Skeletal muscle satellite cell (primary cell): ENCODE data around the gene ENO1.
"Not testable (repeated sequence)": the region's sequence is repeated elsewhere in the genome, so short reads cannot be mapped to it uniquely, and the experiment has no call there.

Source experiments
- H3K27me3 ChIP-seq: 2 replicates; pipeline ENCODE4 v1.7.0; 2013; ENCODE audit warnings: low read length; ENCODE audit not compliant: control insufficient read depth, insufficient read depth
- H3K36me3 ChIP-seq: 2 replicates; pipeline ENCODE4 v1.7.0; 2013; ENCODE audit warnings: mild to moderate bottlenecking, control low read depth, low read length; ENCODE audit not compliant: insufficient read depth
- H3K4me1 ChIP-seq: 2 replicates; pipeline ENCODE4 v1.7.0; 2013; ENCODE audit warnings: low read length; ENCODE audit not compliant: control insufficient read depth, insufficient read depth
- H3K4me2 ChIP-seq: 2 replicates; pipeline ENCODE4 v1.7.0; 2013; ENCODE audit warnings: mild to moderate bottlenecking, low read length
- H3K4me3 ChIP-seq: 2 replicates; pipeline ENCODE4 v1.7.0; 2013; ENCODE audit warnings: low read length
- H3K9ac ChIP-seq: 2 replicates; pipeline ENCODE4 v1.7.0; 2013; ENCODE audit warnings: mild to moderate bottlenecking, low read depth, low read length, moderate library complexity
- H3K9me3 ChIP-seq: replicated peaks from 2 replicates; pipeline ENCODE4 v1.7.0; 2013; ENCODE audit warnings: mild to moderate bottlenecking, control low read depth, low read length

The ENO1 gene

DNA sequence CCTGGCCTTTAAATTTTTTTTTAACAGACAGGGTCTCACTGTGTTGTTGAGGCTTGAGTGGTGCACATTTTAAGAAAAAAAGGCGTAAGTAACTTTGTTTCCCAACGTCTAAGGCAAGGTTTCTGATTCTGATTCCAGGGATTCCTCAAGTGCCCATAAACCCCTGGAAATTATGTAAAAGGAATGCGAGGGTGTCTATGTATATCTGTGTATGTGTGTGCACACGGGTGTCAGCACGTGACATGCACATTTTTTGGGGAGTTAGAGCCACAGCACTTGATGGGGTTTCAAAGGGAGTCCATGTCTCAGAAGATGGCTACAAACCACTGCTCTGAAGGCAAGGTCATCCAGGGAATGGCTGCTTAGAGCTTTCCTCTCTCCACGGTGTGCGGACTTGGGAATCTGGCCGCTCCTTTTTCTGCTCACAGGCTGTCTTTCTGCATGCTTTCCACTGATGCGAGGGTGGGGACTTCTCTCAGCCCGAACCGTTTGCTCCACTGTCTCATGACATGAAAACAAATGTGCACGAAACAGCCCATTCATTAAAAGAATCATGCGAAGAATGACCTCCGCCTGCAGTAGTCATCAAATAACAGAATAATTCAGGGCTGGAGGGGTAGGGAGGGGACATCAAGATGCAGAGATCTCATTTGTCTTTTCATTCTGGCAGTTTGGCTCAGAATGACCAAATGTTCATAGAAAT lies 42.4 kb downstream of the ENO1 start:
- Histone ChIP-seq H3K36me3 (no peaks in the 10 kb centered on the region), H3K9me3 (no peaks in the 10 kb centered on the region), H3K4me2 (no peak overlapping the region), H3K4me3 (no peak overlapping the region), H3K9ac (no peak overlapping the region), H3K27me3 (peaks cover 6% of the 10 kb centered on the region), H3K4me1 (peaks cover 6% of the 10 kb centered on the region)

DNA sequence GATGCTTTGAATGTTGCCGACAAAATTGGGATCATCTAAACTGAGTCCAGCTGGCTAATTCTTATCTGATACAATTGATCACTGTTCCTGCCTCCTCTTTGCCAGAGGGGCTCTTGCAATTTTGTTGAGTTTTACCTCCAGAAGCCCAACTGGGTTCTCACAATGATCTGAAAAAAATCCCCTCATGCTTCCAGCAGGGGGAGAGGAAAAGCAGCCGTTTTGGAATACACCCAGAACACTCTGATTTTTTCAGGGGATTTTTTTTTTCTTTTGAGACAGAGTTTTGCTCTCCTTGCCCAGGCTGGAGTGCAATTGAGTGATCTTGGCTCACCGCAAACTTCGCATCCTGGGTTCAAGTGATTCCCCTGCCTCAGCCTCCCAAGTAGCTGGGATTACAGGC lies 47.1 kb downstream of the ENO1 start:
- H3K36me3 ChIP-seq = no peaks in the 10 kb centered on the region
- H3K9me3 ChIP-seq = no peaks in the 10 kb centered on the region
- no peak overlapping the region for H3K4me3 ChIP-seq
- H3K4me1 ChIP-seq = peaks cover 6% of the 10 kb centered on the region
- peaks cover 5% of the 10 kb centered on the region for H3K27me3 ChIP-seq
- H3K4me2 ChIP-seq = no peak overlapping the region
- no peak overlapping the region for H3K9ac ChIP-seq

DNA sequence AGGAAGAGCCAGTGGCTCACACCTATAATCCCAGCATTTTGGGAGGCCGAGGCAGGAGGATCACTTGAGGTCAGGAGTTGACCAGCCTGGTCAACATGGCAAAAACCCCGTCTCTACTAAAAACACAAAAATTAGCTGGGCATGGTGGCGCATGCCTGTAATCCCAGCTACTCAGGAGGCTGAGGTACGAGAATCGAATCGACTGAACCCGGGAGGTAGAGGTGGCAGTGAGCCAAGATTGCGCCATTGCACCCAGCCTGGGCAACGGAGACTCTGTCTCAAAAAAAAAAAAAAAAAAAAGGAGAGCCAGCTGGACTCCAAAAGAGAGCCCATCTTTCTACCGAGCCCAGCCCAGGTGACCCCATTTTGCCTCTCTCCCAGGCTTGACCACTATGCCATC lies 47.8 kb downstream of the ENO1 start:
- not testable (repeated sequence) for H3K4me3 ChIP-seq, H3K4me1 ChIP-seq, H3K27me3 ChIP-seq, H3K9ac ChIP-seq, H3K4me2 ChIP-seq, H3K9me3 ChIP-seq, H3K36me3 ChIP-seq

DNA sequence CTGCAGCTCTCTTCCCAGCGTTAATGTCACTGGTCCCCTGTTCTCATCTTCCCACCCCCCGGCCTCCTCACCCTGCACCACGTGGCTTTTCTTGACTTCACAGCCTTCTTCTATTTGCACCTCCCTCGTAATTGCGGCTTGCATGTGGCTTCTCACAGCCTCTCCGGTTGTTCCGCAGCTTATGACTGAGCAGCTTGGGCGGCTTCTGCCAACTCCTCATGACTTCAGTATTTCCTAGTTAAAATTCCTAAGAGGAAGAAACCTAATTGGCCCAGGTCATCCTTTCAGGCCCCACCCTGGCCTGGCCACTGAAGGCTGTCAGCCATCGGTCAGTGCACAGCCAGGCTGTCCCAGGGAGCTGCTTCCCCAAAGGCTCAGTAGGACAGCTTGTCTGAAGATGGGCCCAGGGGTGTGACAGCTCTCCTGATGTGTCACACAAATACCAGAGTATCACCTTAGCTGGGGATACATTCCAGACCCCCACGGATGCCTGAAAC lies 52.5 kb downstream of the ENO1 start:
- no peaks in the 10 kb centered on the region for H3K9me3 ChIP-seq
- no peaks in the 10 kb centered on the region for H3K27me3 ChIP-seq
- H3K4me1 ChIP-seq = peaks cover 30% of the 10 kb centered on the region
- H3K4me3 ChIP-seq = no peak overlapping the region
- H3K4me2 ChIP-seq = no peak overlapping the region
- no peaks in the 10 kb centered on the region for H3K36me3 ChIP-seq
- peak overlapping the region; percentile 2 for H3K9ac ChIP-seq

DNA sequence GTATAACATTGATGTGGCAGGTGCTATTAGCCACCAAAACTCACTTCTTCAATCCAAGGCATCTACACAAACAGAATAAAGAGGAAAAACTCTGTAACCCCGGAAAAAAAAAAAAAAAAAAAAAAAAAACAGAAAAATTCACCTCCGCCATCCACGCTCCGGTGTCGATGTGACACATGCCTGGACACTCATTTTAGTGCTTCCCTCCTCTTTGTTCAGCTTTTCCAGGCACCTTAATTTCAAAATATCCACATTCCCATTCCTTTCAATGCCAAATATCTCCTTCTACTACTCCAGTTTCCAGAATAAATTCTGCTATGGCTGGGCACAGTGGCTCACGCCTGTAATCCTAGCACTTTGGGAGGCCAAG lies 55.2 kb downstream of the ENO1 start:
- H3K4me3 ChIP-seq = no peak overlapping the region
- peak overlapping the region; percentile 26 for H3K4me2 ChIP-seq
- H3K9me3 ChIP-seq = no peaks in the 10 kb centered on the region
- H3K27me3 ChIP-seq = no peaks in the 10 kb centered on the region
- peaks cover 35% of the 10 kb centered on the region for H3K4me1 ChIP-seq
- H3K9ac ChIP-seq = peak overlapping the region; percentile 23
- H3K36me3 ChIP-seq = no peaks in the 10 kb centered on the region

DNA sequence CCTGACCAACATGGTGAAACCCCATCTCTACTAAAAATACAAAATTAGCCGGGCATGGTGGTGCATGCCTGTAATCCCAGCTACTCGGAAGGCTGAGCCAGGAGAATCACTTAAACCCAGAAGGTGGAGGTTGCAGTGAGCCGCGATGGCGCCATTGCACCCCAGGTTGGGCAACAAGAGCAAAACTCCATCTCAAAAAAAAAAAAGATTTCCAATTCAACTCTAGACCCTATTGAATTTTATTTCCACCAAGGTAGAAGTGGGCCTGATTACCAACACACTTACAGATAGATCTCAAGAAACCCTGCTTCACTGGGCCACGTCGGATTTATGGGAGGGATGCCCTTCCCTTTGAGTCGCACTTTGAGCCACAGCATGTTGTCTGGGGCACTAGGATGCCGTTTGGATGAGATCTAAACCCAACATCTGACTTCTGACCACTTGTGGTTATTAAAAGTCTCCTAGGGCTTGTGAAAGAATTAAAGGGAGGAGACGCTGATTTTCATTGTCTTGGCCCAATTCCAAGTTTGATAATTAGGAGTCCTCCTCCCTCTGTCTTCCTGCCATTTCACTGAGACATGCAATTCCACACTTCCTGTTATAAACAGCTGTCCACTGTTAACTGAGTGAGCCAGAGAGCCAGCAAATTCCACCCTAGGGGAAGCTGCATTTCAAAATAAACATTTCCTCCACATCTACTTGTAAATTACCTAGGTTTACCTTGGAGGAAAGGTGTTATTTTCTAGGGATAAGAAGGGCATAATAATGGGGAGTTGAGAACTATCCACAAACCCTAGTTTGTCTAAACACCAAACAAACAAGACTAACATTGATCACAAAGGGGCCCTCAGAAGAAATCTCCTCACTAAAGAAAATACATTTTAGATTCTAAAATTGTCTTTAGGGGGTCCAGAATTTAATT lies 55.9 kb downstream of the ENO1 start:
- H3K4me2 ChIP-seq = peak overlapping the region; percentile 26
- no peaks in the 10 kb centered on the region for H3K36me3 ChIP-seq
- peak overlapping the region; percentile 23 for H3K9ac ChIP-seq
- H3K9me3 ChIP-seq = no peaks in the 10 kb centered on the region
- H3K4me1 ChIP-seq = peaks cover 37% of the 10 kb centered on the region
- H3K27me3 ChIP-seq = no peaks in the 10 kb centered on the region
- no peak overlapping the region for H3K4me3 ChIP-seq

DNA sequence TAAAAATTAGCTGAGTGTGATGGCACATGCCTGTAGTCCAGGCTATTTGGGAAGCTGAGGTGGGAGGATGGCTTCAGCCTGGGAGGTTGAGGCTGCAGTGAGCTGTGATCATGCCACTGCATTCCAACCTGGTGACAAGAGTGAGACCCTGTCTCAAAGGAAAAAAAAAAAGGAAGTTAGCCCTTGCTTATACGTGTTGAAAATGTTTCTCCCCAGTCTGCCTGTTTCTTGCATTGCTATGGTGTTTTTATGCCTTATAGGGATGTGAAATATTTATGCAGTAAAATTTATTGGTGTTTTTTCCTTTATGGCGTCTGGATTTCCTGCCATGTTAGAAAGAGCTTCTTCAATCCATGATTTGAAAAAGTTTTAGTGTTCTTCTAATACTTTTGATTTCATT lies 57.4 kb downstream of the ENO1 start:
- Histone ChIP-seq H3K4me3 (no peak overlapping the region), H3K4me2 (no peak overlapping the region), H3K4me1 (peaks cover 41% of the 10 kb centered on the region), H3K9ac (no peak overlapping the region), H3K9me3 (no peaks in the 10 kb centered on the region), H3K36me3 (no peaks in the 10 kb centered on the region), H3K27me3 (no peaks in the 10 kb centered on the region)

DNA sequence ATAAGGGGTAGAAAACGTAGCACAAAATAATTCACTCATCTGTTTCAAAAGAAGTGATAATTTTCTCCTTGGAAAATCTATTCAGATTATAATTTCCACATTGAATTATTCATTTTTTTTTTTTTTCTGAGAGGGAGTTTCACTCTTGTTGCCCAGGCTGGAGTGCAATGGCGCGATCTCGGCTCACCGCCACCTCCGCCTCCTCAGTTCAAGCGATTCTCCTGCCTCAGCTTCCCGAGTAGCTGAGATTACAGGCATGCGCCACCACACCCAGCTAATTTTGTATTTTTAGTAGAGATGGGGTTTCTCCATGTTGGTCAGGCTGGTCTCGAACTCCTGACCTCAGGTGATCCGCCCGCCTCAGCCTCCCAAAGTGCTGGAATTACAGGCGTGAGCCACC lies 59.7 kb downstream of the ENO1 start:
- H3K4me3 ChIP-seq, H3K27me3 ChIP-seq, H3K9me3 ChIP-seq, H3K36me3 ChIP-seq, H3K9ac ChIP-seq: not testable (repeated sequence)
- Histone ChIP-seq H3K4me1 (peaks cover 46% of the 10 kb centered on the region), H3K4me2 (peak overlapping the region; percentile 84)

DNA sequence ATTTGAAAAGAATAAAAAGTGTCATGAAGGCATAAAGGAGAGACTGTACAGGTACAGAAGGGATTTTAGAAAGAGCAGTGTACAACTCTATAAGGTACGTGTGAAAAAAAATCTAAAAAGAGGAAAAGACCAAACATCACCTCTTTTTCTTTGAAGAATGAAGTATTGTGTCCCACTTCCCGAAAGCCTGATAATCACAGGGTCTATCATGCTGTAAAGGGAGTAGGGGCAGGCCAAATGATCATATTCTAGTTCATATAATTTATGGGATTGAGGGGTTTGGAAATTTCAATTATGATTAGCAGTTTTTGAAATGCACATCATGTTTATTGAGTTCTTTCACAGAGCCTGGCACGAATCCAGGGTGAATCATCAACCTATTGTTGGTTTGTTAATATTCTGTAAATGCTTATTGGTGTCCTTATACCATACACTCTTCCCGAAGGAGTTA lies 60.1 kb downstream of the ENO1 start:
- Histone ChIP-seq H3K4me2 (peak overlapping the region; percentile 84), H3K9ac (peak overlapping the region; percentile 95), H3K4me1 (peaks cover 48% of the 10 kb centered on the region)

DNA sequence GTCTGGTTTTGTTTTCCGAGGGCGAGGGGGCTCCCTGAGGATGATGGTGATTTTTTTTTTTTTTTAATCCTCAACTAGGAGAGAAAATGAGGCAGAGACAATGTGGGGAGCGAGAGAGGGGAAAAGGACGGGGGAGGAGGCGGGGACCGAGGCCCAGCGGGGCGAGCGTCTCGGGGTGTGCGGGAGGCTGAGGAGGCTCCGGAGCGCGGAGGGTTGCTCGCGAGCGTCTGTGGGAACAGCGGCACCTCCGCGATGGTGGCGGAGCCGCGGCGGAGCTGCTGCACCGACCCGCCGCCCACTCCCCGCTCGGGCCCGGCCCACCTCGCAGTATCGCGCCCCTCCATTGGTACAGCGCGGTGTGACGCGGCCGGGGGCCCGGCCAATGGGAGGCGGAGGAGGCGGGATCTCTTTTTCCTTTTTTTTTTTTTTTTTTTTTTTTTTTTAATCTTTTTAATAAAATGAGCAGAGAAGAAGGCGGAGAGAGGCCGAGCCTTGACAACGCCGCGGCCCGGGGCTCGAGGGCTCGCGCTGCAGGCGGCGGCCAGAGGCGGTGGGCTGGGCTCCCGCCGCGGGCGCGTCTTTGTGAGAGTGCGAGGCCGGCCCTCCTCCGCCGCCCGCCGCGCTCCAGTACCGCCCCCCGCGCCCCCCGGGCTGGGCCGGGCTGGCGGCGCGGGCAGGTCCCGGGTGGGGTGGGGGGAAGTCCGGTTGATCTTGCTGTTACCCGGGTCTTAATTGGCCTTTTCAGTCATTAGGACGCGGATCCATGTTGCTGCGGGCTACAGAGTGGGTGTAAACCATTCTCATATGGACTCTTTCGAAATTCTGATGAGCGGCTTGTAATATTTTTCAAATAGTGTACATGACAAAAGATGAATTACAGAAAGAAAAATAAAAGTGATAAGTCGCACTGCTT lies 60.8 kb downstream of the ENO1 start, which contains the start of gene RERE:
Gene RERE (minus strand): TSS at position 229 of the 913 bp plus-strand sequence.
- Histone ChIP-seq H3K4me2 (peak within 1 kb of the TSS; percentile 97), H3K4me3 (peak within 1 kb of the TSS; percentile 92), H3K36me3 (no peaks in the 10 kb centered on the region), H3K27me3 (no peaks in the 10 kb centered on the region), H3K9ac (peak within 1 kb of the TSS; percentile 95), H3K4me1 (peaks cover 48% of the 10 kb centered on the region), H3K9me3 (no peaks in the 10 kb centered on the region)

More for the DNA sequence above, 60.1 kb downstream of the ENO1 start:
- no peaks in the 10 kb centered on the region for H3K27me3 ChIP-seq
- peak overlapping the region; percentile 92 for H3K4me3 ChIP-seq
- no peaks in the 10 kb centered on the region for H3K9me3 ChIP-seq
- no peaks in the 10 kb centered on the region for H3K36me3 ChIP-seq
